ENCODE data around the gene RPTOR.

Gene RPTOR

GRCh38 chr17:80769936-80770625, 225.4 kb downstream of the RPTOR start:
- TF ChIP-seq CTCF (IDR thresholded peaks at IDR 0.05; ENCODE audit: insufficient read depth, low read length) (no peak), POLR2AphosphoS5 (IDR thresholded peaks at IDR 0.05; ENCODE audit: low read depth) (no peak), SPI1 (IDR thresholded peaks at IDR 0.05; ENCODE audit: borderline replicate concordance, low read depth) (no peak), REST (IDR thresholded peaks at IDR 0.05; ENCODE audit: insufficient replicate concordance, low read depth) (no peak), GABPA (IDR thresholded peaks at IDR 0.05; ENCODE audit: low read depth) (no peak)
- Histone ChIP-seq H3K4me3 (replicated peaks; ENCODE audit: insufficient read depth, low read length) (no peak overlapping the region), H3K27me3 (ENCODE audit: insufficient read depth, poor library complexity, severe bottlenecking) (no peaks in the 10 kb centered on the region), H3K27ac (replicated peaks) (no peak overlapping the region)
- no peak for DNase-seq (ENCODE audit: low read depth in 1 of 2, low spot score in 1 of 2)

GRCh38 chr17:80770881-80771611, 226.4 kb downstream of the RPTOR start:
- DNase-seq (ENCODE audit: low read depth in 1 of 2, low spot score in 1 of 2): no peak
- Histone ChIP-seq H3K27me3 (ENCODE audit: insufficient read depth, poor library complexity, severe bottlenecking) (no peaks in the 10 kb centered on the region), H3K4me3 (replicated peaks; ENCODE audit: insufficient read depth, low read length) (no peak overlapping the region), H3K27ac (replicated peaks) (no peak overlapping the region)
- TF ChIP-seq REST (IDR thresholded peaks at IDR 0.05; ENCODE audit: insufficient replicate concordance, low read depth) (no peak), SPI1 (IDR thresholded peaks at IDR 0.05; ENCODE audit: borderline replicate concordance, low read depth) (no peak), POLR2AphosphoS5 (IDR thresholded peaks at IDR 0.05; ENCODE audit: low read depth) (no peak), CTCF (IDR thresholded peaks at IDR 0.05; ENCODE audit: insufficient read depth, low read length) (no peak), GABPA (IDR thresholded peaks at IDR 0.05; ENCODE audit: low read depth) (no peak)

- DNase-seq (ENCODE audit: low read depth in 1 of 2, low spot score in 1 of 2): no peak
- Histone ChIP-seq H3K4me3 (replicated peaks; ENCODE audit: insufficient read depth, low read length) (no peak overlapping the region), H3K27me3 (ENCODE audit: insufficient read depth, poor library complexity, severe bottlenecking) (no peaks in the 10 kb centered on the region), H3K27ac (replicated peaks) (no peak overlapping the region)
- TF ChIP-seq POLR2AphosphoS5 (IDR thresholded peaks at IDR 0.05; ENCODE audit: low read depth): no peak
- no peak for TF ChIP-seq SPI1 (IDR thresholded peaks at IDR 0.05; ENCODE audit: borderline replicate concordance, low read depth)
- TF ChIP-seq GABPA (IDR thresholded peaks at IDR 0.05; ENCODE audit: low read depth): no peak
- no peak for TF ChIP-seq CTCF (IDR thresholded peaks at IDR 0.05; ENCODE audit: insufficient read depth, low read length)
- TF ChIP-seq REST (IDR thresholded peaks at IDR 0.05; ENCODE audit: insufficient replicate concordance, low read depth): no peak
These were observed 227.0 kb downstream of the RPTOR start for GRCh38 chr17:80771612-80772005.
